GM06990 (cell line): Measurements from ENCODE around the gene CNTN5.
A peak's percentile ranks its signal among the peaks of the same experiment; 100 is the strongest.

ENCODE experiments used
- DNase-seq: peaks from one replicate; pipeline ENCODE4 v3.0.0-alpha.2; 2011; ENCODE audit not compliant: insufficient read length; ENCODE audit errors: extremely low read depth
- H3K27me3 ChIP-seq: replicated peaks from 2 replicates; pipeline ENCODE4 v1.6.0; 2011; ENCODE audit warnings: low read length; ENCODE audit not compliant: control insufficient read depth, insufficient read depth
- H3K36me3 ChIP-seq: 2 replicates; pipeline ENCODE4 v1.5.1; 2011; ENCODE audit warnings: low read length; ENCODE audit not compliant: control insufficient read depth, insufficient read depth
- H3K4me3 ChIP-seq: replicated peaks from 2 replicates; pipeline ENCODE4 v1.5.1; 2011; ENCODE audit warnings: low read depth, mild to moderate bottlenecking, control low read depth, low read length
- CTCF ChIP-seq: IDR thresholded peaks from 2 replicates; pipeline ENCODE4 v1.5.1; 2011; ENCODE audit warnings: low read length, control low read depth, mild to moderate bottlenecking, inconsistent platforms; ENCODE audit not compliant: insufficient read depth, poor library complexity, severe bottlenecking

The CNTN5 gene

GRCh38 chr11:99063331-99063730 is 42.6 kb downstream of the CNTN5 start:
- DNase-seq, result no peak
- TF ChIP-seq CTCF, result no peak
- no peaks in the 10 kb centered on the region for H3K36me3 ChIP-seq

GRCh38 chr11:99065121-99065520 is 44.4 kb downstream of the CNTN5 start:
- DNase-seq, result no peak
- TF ChIP-seq CTCF, result no peak
- no peaks in the 10 kb centered on the region for H3K36me3 ChIP-seq
- no peaks in the 10 kb centered on the region for H3K27me3 ChIP-seq
- no peak overlapping the region for H3K4me3 ChIP-seq

More at GRCh38 chr11:99063331-99063730, 42.6 kb downstream of the CNTN5 start:
- Histone ChIP-seq H3K4me3 (no peak overlapping the region), H3K27me3 (no peaks in the 10 kb centered on the region)

GRCh38 chr11:99066618-99067317 is 46.0 kb downstream of the CNTN5 start:
- no peak for TF ChIP-seq CTCF
- no peaks in the 10 kb centered on the region for H3K27me3 ChIP-seq
- DNase-seq, result no peak

GRCh38 chr11:99068832-99069231 is 48.1 kb downstream of the CNTN5 start:
- Histone ChIP-seq H3K4me3 (no peak overlapping the region), H3K36me3 (no peaks in the 10 kb centered on the region), H3K27me3 (no peaks in the 10 kb centered on the region)
- no peak for TF ChIP-seq CTCF
- no peak for DNase-seq

More at GRCh38 chr11:99066618-99067317, 46.0 kb downstream of the CNTN5 start:
- no peaks in the 10 kb centered on the region for H3K36me3 ChIP-seq
- no peak overlapping the region for H3K4me3 ChIP-seq

- TF ChIP-seq CTCF, result no peak
- no peak for DNase-seq
- H3K4me3 ChIP-seq, result peak overlapping the region; percentile 46
- H3K27me3 ChIP-seq, result no peaks in the 10 kb centered on the region
- H3K36me3 ChIP-seq, result no peaks in the 10 kb centered on the region
Observed at GRCh38 chr11:99069856-99070444, 49.2 kb downstream of the CNTN5 start.
